ENCODE data around the gene GNMT. TPM values are rescaled to one million over a fixed set of nuclear protein-coding genes. Genes with fewer than 3 reads are reported as not detected.

Gene GNMT
- total RNA-seq, 2 experiments from 2014 or later: 0.25 to 0.38 TPM

DNA sequence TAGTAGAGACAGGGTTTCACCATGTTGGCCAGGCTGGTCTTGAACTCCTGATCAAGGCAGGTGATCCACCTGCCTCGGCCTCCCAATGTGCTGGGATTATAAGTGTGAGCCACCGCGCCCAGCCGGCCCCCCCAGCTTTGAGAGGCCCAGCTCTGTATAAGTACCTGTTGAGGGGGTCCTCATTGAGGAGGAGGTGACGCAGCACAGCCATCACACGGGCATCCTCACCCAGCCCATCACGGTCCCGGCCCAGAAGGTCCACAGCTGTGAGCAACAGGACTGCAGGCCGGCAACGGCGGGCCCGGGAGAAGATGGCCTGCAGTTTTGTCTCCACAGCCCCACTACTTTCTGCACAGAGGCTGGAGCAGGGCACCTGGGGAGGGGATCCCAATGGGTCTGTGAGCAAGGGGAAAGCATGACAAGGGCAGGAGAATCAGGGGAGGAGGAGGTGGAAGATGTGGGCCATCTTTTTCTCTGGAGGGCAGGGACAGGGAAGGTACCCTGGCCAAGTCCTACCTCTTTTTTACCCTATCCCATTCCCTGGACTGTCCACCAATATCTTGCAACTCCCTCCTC lies 7.7 kb downstream of the GNMT start:
- no peak overlapping the region for H3K27ac Mint-ChIP-seq
- no peaks in the 10 kb centered on the region for H3K27me3 Mint-ChIP-seq
- H3K4me1 Mint-ChIP-seq (ENCODE audit: low read depth): peaks cover 12% of the 10 kb centered on the region
- peaks cover 2% of the 10 kb centered on the region for H3K36me3 Mint-ChIP-seq (ENCODE audit: low read depth)
- no peaks in the 10 kb centered on the region for H3K9me3 Mint-ChIP-seq
- DNase-seq (no peak), ATAC-seq (no peak)
- intact Hi-C loops (cut with micrococcal nuclease): no loop called here
- CTCF ChIA-PET: no interaction called here
- no peak overlapping the region for H3K4me3 Mint-ChIP-seq
- TF ChIP-seq CTCF (IDR thresholded peaks at IDR 0.05): no peak
- POLR2A ChIA-PET: interaction anchor here (1.0 to 4.5 kb wide), 2 partner anchors 8 to 11 kb away, joined by 3 to 21 read pairs; partner anchors contain the start of genes GNMT and PEX6

GRCh38 chr6:42968783-42969182 lies 8.2 kb downstream of the GNMT start:
- no peak overlapping the region for H3K4me3 Mint-ChIP-seq
- DNase-seq: no peak
- no peak for TF ChIP-seq CTCF (IDR thresholded peaks at IDR 0.05)
- H3K27ac Mint-ChIP-seq: no peak overlapping the region
- CTCF ChIA-PET: no interaction called here
- no peaks in the 10 kb centered on the region for H3K9me3 Mint-ChIP-seq
- POLR2A ChIA-PET: interaction anchor here (1.0 to 4.5 kb wide), 2 partner anchors 9 to 11 kb away, joined by 3 to 21 read pairs; partner anchors contain the start of genes GNMT and PEX6
- H3K36me3 Mint-ChIP-seq (ENCODE audit: low read depth): peaks cover 2% of the 10 kb centered on the region
- no peaks in the 10 kb centered on the region for H3K27me3 Mint-ChIP-seq
- ATAC-seq: no peak
- H3K4me1 Mint-ChIP-seq (ENCODE audit: low read depth): peaks cover 14% of the 10 kb centered on the region
- intact Hi-C loops (cut with micrococcal nuclease): no loop called here

GRCh38 chr6:42969431-42969830 lies 8.9 kb downstream of the GNMT start:
- peaks cover 17% of the 10 kb centered on the region for H3K4me1 Mint-ChIP-seq (ENCODE audit: low read depth)
- DNase-seq: no peak
- no peak for ATAC-seq
- CTCF ChIA-PET: no interaction called here
- intact Hi-C loops (cut with micrococcal nuclease): no loop called here
- no peak for TF ChIP-seq CTCF (IDR thresholded peaks at IDR 0.05)
- H3K27ac Mint-ChIP-seq: no peak overlapping the region
- no peak overlapping the region for H3K4me3 Mint-ChIP-seq
- H3K36me3 Mint-ChIP-seq (ENCODE audit: low read depth): peaks cover 2% of the 10 kb centered on the region
- H3K9me3 Mint-ChIP-seq: no peaks in the 10 kb centered on the region
- POLR2A ChIA-PET: interaction anchor here (1.0 to 4.5 kb wide), 3 partner anchors 10 to 14 kb away, joined by 3 to 21 read pairs (median 3); partner anchors contain the start of gene PEX6
- no peaks in the 10 kb centered on the region for H3K27me3 Mint-ChIP-seq

- DNase-seq (no peak), ATAC-seq (no peak)
- Mint-ChIP-seq H3K4me3 (no peak overlapping the region), H3K27me3 (no peaks in the 10 kb centered on the region), H3K4me1 (ENCODE audit: low read depth) (peaks cover 21% of the 10 kb centered on the region), H3K27ac (no peak overlapping the region), H3K9me3 (no peaks in the 10 kb centered on the region), H3K36me3 (ENCODE audit: low read depth) (peaks cover 5% of the 10 kb centered on the region)
- TF ChIP-seq CTCF (IDR thresholded peaks at IDR 0.05): no peak
- intact Hi-C loops (cut with micrococcal nuclease): no loop called here
- CTCF ChIA-PET: interaction anchor here (1.0 kb wide), 1 partner anchor 21 kb away, joined by 3 read pairs; no protein-coding TSS in a partner anchor
- POLR2A ChIA-PET: interaction anchor here (1.0 to 4.5 kb wide), 4 partner anchors 9 to 20 kb away, joined by 3 to 21 read pairs (median 3); partner anchors contain the start of gene PEX6
Observed at GRCh38 chr6:42969934-42970333, 9.4 kb downstream of the GNMT start.

DNA sequence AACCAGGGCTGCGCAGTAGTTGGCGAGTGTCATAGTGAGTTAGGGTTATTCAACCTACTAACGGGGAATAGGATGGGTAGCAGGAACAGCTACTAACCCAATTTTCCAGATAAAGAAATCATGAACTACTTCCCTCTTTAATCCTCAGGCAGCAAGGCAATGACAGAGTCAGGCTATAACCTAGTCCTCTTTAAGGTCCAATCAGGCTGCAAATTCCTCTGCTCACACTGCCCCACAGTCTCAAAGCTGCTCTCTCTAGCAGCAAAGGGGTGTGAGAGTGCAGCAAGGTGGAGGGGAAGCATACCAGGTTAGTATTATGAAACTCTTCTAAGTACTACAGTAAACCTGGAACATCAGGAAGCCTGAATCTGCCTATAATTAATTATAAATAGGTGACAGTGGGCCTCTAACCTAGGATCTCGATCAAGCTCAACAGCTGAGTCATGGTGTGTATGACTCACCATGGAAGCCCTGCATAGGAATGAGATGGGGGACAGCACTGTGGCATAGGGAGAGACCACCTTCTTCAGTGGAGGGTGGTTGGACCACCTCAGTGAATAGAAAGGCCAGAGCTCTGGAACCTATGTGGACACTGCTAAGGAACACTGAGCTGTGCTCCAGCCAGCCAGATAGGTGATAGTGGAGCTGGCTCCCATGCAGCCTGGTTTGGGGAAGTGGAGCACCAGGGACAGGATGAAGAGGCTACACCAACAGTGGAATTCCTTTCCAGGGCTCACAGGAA lies 10.5 kb downstream of the GNMT start:
- no peak for TF ChIP-seq CTCF (IDR thresholded peaks at IDR 0.05)
- DNase-seq: peak; percentile 59
- peaks cover 8% of the 10 kb centered on the region for H3K36me3 Mint-ChIP-seq (ENCODE audit: low read depth)
- peak; percentile 75 for ATAC-seq
- CTCF ChIA-PET: interaction anchor here (0.9 to 1.5 kb wide), 3 partner anchors 10 to 50 kb away, joined by 3 to 4 read pairs (median 3); partner anchors contain the start of gene RRP36
- H3K27me3 Mint-ChIP-seq: no peaks in the 10 kb centered on the region
- POLR2A ChIA-PET: interaction anchor here (1.2 to 4.5 kb wide), 3 partner anchors 8 to 19 kb away, joined by 3 to 21 read pairs (median 3); partner anchors contain the start of gene PEX6
- H3K27ac Mint-ChIP-seq: no peak overlapping the region
- no peaks in the 10 kb centered on the region for H3K9me3 Mint-ChIP-seq
- H3K4me3 Mint-ChIP-seq: no peak overlapping the region
- intact Hi-C loops (cut with micrococcal nuclease): no loop called here
- H3K4me1 Mint-ChIP-seq (ENCODE audit: low read depth): peaks cover 29% of the 10 kb centered on the region
